Cardiac fibroblast (primary cell): ENCODE measurements around the gene AREG.

Source experiments
- DNase-seq, 2 donors: peaks; one replicate each; pipeline versions ENCODE4 v3.0.0 to v3.0.0-alpha.2; 2010; ENCODE audit warnings: low read depth in 2 of 2
- H3K4me3 ChIP-seq, 2 donors: replicated peaks in 1 of 2; 1 replicate in 1 of 2; 2 replicates in 1 of 2; pipeline ENCODE4 v1.5.1; 2011; ENCODE audit warnings: low read depth in 2 of 2, low read length in 2 of 2, mild to moderate bottlenecking in 2 of 2, moderate library complexity in 1 of 2
- CTCF ChIP-seq: IDR thresholded peaks from one replicate; pipeline ENCODE4 v1.5.1; 2011; ENCODE audit warnings: low read depth, mild to moderate bottlenecking, low read length, inconsistent platforms

The AREG gene

GRCh38 chr4:74471264-74471663, 26.3 kb downstream of the AREG start:
- no peak for TF ChIP-seq CTCF
- no peak for DNase-seq
- no peak overlapping the region for H3K4me3 ChIP-seq

- TF ChIP-seq CTCF, result no peak
- peak; percentile 90 to 96 for DNase-seq
- H3K4me3 ChIP-seq, result no peak overlapping the region
Measured at GRCh38 chr4:74473155-74473811, 28.3 kb downstream of the AREG start.

GRCh38 chr4:74474345-74475090, 29.6 kb downstream of the AREG start:
- TF ChIP-seq CTCF, result no peak
- peak in 1 of 2 donors; percentile 77 for DNase-seq
- no peak overlapping the region for H3K4me3 ChIP-seq

- no peak for DNase-seq
- TF ChIP-seq CTCF, result no peak
- no peak overlapping the region for H3K4me3 ChIP-seq
Measured at GRCh38 chr4:74475091-74475800, 30.3 kb downstream of the AREG start.

- no peak overlapping the region for H3K4me3 ChIP-seq
- DNase-seq, result no peak
- no peak for TF ChIP-seq CTCF
Measured at GRCh38 chr4:74475946-74476345, 31.0 kb downstream of the AREG start.

GRCh38 chr4:74479009-74479408, 34.1 kb downstream of the AREG start:
- TF ChIP-seq CTCF, result no peak
- DNase-seq, result no peak
- H3K4me3 ChIP-seq, result no peak overlapping the region
